Body of pancreas (tissue), 4 donors: ENCODE data around the gene STX8. TPM values are rescaled to one million over a fixed set of nuclear protein-coding genes. Genes with fewer than 3 reads are reported as not detected.

Experiments
- ATAC-seq: fragments of 150-250 bp; one replicate; pipeline ENCODE4 v1.9.1; 2016
- DNase-seq, 4 donors: peaks; one replicate each; pipeline ENCODE4 v3.0.0-alpha.2; 2019
- H3K27ac ChIP-seq, 4 donors: fragments of 200-600 bp; sonication (generic); 1 replicate in 3 of 4; 2 replicates in 1 of 4; pipeline versions ENCODE4 v1.5.1 to v1.6.1; 2016 to 2019; ENCODE audit warnings: mild to moderate bottlenecking in 1 of 4, mixed read lengths in 1 of 4, moderate library complexity in 1 of 4
- H3K27me3 ChIP-seq, 2 donors: fragments of 200-600 bp; sonication (generic); one replicate each; pipeline ENCODE4 v1.6.0; 2016; ENCODE audit warnings: mild to moderate bottlenecking in 1 of 2
- H3K36me3 ChIP-seq, 2 donors: fragments of 200-600 bp; sonication (generic); replicated peaks in 1 of 2; 2 replicates each; pipeline ENCODE4 v1.5.1; 2016; ENCODE audit warnings: low read depth in 2 of 2; ENCODE audit not compliant: insufficient read depth in 1 of 2
- H3K4me1 ChIP-seq: fragments of 200-600 bp; sonication (generic); one replicate; pipeline ENCODE4 v1.6.0; 2016
- H3K4me3 ChIP-seq, 2 donors: fragments of 200-600 bp; sonication (generic); 1 replicate in 1 of 2; 2 replicates in 1 of 2; pipeline ENCODE4 v1.5.1; 2016 to 2019
- H3K9me3 ChIP-seq, 3 donors: fragments of 200-600 bp; sonication (generic); 1 replicate in 2 of 3; 2 replicates in 1 of 3; pipeline ENCODE4 v1.5.1; 2016
- POLR2A ChIP-seq, 3 donors: fragments of 450-650 bp; IDR thresholded peaks; one replicate each; pipeline ENCODE4 v1.6.1; 2016; ENCODE audit warnings: antibody characterized with exemption in 3 of 3, mild to moderate bottlenecking in 2 of 3
- WGBS, 2 donors: methylation state at CpG; one replicate each; pipeline ENCODE4 v1.1.5; 2017; 5-methylcytosine and 5-hydroxymethylcytosine counted together
- intact Hi-C: fragments of 100-400 bp; cut with DNase I; formaldehyde crosslinking; loops from one replicate; pipeline ENCODE4 v1.15.1; 2023
- total RNA-seq, 2 donors: library from RNA; depleted of rRNA; stranded (reverse); fragments of >200 nt; gene quantifications; one replicate each; pipeline ENCODE4 v1.1.0, GENCODE V29; 2016
- TF ChIP-seq, protein P1 (sequence below), 7 experiments: fragments of 450-650 bp in 4 of 7; fragments of 200-600 bp in 3 of 7; sonication (generic) in 3 of 7; IDR thresholded peaks; one replicate each; pipeline ENCODE4 v1.5.1; 2016 to 2019; ENCODE audit warnings: antibody characterized with exemption in 7 of 7

Gene STX8
- total RNA-seq, 2 donors from 2014 or later: 32.2 to 37.6 TPM

DNA sequence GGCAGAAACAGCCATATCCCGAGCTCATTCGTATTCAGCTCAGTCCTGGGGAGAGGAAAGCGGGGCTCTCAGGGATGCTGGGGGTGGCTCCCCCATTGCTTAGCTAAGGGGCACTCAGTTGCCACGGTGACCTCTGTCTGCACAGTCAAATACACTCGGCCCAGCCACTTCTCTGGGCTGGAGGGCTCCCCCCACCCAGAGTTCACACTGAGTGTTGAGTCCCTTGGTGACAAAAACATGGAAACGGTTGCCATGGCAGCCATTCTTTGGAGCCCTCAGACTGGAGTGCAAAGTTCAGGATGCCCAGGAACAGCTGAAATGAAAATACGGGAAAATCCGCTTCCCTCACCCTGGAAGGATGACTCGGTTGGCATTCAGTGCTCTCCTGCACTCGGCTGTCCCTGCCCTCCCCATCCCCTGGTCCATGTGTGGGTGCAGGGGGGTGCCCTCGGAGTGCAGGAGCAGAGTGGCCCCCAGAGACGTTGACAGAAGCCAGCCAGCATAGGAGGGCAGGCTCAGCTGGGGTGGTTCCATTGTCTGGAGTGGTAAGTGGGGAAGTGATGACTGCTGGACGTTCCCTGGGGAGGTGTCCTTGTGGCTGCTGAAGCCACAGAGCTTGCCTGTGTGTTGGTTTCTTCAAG is 337.8 kb downstream of the STX8 start:
- Histone ChIP-seq H3K27ac (no peak overlapping the region), H3K4me3 (no peak overlapping the region), H3K36me3 (no peaks in the 10 kb centered on the region), H3K4me1 (peaks cover 27% of the 10 kb centered on the region), H3K9me3 (no peaks in the 10 kb centered on the region), H3K27me3 (no peaks in the 10 kb centered on the region)
- 85 to 87% methylated on average over 6 to 13 of the region's 13 CpGs for WGBS, 2 donors
- TF ChIP-seq POLR2A (IDR thresholded peaks at IDR 0.05): no peak
- TF ChIP-seq, protein P1, sequence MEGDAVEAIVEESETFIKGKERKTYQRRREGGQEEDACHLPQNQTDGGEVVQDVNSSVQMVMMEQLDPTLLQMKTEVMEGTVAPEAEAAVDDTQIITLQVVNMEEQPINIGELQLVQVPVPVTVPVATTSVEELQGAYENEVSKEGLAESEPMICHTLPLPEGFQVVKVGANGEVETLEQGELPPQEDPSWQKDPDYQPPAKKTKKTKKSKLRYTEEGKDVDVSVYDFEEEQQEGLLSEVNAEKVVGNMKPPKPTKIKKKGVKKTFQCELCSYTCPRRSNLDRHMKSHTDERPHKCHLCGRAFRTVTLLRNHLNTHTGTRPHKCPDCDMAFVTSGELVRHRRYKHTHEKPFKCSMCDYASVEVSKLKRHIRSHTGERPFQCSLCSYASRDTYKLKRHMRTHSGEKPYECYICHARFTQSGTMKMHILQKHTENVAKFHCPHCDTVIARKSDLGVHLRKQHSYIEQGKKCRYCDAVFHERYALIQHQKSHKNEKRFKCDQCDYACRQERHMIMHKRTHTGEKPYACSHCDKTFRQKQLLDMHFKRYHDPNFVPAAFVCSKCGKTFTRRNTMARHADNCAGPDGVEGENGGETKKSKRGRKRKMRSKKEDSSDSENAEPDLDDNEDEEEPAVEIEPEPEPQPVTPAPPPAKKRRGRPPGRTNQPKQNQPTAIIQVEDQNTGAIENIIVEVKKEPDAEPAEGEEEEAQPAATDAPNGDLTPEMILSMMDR (IDR thresholded peaks at IDR 0.05): no peak
- DNase-seq (no peak), ATAC-seq (no peak)
- intact Hi-C loops: no loop called here

DNA sequence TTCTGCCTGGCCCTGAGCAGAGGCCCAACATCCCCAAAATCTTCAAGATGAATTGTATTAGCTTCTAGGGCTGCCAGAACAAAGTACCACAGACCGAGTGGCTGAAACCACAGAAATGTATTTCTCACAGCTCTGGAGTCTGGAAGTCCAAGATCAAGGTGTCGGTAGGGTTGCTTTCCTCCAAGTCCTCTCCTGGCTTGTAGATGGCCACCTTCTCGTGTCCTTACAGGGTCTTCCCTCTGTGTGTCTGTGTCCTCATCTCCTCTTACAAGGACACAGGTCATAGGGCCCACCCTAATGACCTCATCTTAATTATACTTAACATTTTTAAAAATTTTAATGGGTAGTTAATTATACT is 338.6 kb downstream of the STX8 start:
- peaks cover 27% of the 10 kb centered on the region for H3K4me1 ChIP-seq
- no peak overlapping the region for H3K4me3 ChIP-seq
- intact Hi-C loops: no loop called here
- H3K27me3 ChIP-seq: no peaks in the 10 kb centered on the region
- H3K27ac ChIP-seq: no peak overlapping the region
- H3K9me3 ChIP-seq: no peaks in the 10 kb centered on the region
- ATAC-seq: no peak
- no peaks in the 10 kb centered on the region for H3K36me3 ChIP-seq
- 92 to 100% methylated on average over 3 of the region's 3 CpGs for WGBS, 2 donors
- no peak for DNase-seq
- TF ChIP-seq, protein P1 (IDR thresholded peaks at IDR 0.05): no peak
- TF ChIP-seq POLR2A (IDR thresholded peaks at IDR 0.05): no peak

DNA sequence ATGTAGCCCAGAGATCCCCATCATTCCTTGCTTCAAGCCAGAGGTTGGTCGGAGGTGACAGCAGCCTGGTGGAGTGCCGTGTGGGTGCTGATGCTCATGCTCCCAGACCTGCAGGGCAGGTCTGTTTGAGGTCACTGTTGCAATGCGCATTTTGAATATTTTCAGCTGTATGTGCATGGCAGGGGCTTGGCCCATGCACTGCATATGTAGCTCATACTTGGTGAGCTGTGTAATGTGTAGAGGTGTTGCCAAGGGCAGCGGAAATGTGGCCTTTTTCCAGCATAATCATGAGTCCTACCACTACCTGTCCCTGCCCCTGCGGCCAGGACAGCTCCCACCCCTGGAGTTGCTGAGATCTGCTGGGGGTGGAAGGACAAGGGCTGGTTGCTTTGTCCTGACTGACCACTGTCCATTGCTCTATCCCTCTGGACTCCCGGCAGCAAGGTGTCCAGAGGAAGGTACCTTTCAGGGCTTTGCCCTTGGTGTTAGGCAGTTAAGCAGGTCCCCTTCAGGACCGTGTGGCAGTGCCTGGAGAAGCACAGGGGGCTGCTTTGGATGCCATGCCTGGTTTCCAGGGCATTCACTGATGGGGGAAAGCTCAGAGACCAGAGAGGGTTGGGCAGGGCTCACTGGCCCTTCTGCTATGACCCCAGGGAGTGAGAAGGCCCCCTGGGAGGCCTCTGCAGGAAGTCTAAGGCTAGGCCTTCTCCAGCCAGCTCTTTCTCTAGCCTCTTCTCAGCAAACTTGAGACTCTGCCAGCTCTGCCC is 339.2 kb downstream of the STX8 start:
- Histone ChIP-seq H3K4me1 (peaks cover 23% of the 10 kb centered on the region), H3K36me3 (no peaks in the 10 kb centered on the region), H3K4me3 (no peak overlapping the region), H3K27me3 (no peaks in the 10 kb centered on the region), H3K27ac (no peak overlapping the region), H3K9me3 (no peaks in the 10 kb centered on the region)
- TF ChIP-seq, protein P1 (IDR thresholded peaks at IDR 0.05): no peak
- TF ChIP-seq POLR2A (IDR thresholded peaks at IDR 0.05): no peak
- intact Hi-C loops: no loop called here
- WGBS, 2 donors: 79 to 88% methylated on average over 4 to 7 of the region's 7 CpGs
- DNase-seq: peak in 2 of 4 donors; percentile 30 to 38
- no peak for ATAC-seq

DNA sequence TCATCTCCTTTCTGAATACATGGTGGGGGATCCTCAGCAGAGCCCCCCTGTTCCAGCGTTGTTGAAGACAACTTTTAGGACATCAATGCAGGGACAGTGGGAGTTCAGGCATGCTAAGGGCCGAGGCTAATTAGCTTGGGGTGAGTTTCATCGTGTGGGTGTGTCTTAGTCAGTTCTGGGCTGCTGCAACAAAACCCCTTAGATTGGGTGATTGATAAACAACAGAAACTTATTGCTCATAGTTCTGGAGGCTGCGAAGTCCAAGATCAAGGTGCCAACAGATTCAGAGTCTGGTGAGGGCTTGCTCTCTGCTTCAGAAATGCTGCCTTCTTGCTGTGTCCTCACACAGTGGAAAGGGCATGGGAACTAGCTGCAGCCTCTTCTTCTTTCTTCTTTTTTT is 340.3 kb downstream of the STX8 start:
- intact Hi-C loops: no loop called here
- Histone ChIP-seq H3K4me1 (peaks cover 12% of the 10 kb centered on the region), H3K27ac (no peak overlapping the region), H3K4me3 (no peak overlapping the region), H3K27me3 (no peaks in the 10 kb centered on the region), H3K9me3 (no peaks in the 10 kb centered on the region), H3K36me3 (no peaks in the 10 kb centered on the region)
- no peak for DNase-seq
- no peak for TF ChIP-seq POLR2A (IDR thresholded peaks at IDR 0.05)
- TF ChIP-seq, protein P1 (IDR thresholded peaks at IDR 0.05): no peak
- 86 to 88% methylated on average over 4 of the region's 4 CpGs for WGBS, 2 donors
- no peak for ATAC-seq
